ENCODE data around the gene CFAP45.

DNA sequence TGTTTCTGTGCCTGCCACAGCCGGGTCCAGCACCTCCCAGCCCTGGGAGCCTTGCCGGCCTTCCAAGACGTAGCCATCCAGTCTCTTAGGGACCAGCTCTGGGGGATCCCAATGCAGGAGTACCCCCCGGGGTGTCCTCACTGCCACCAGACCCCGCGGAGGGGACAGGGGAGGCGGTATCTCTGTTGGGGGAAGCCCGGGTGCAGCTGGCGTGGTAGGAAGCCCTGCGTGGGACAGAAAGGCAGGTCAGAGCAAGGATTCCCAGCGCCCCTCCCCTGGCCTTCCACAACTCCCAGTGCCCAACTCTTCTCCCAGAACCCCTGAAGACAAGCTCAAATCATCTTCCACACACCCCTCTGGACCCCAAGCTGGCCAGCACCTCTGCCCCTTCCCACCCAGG lies 30.3 kb upstream of the CFAP45 start:
- TF ChIP-seq TCF12 (IDR thresholded peaks at IDR 0.05) = no peak
- TF ChIP-seq CTCF (IDR thresholded peaks at IDR 0.05) = no peak
- no peak for TF ChIP-seq FOSL2 (IDR thresholded peaks at IDR 0.05; ENCODE audit: borderline replicate concordance, low read depth)
- no peak for TF ChIP-seq POLR2AphosphoS5 (IDR thresholded peaks at IDR 0.05; ENCODE audit: low read depth, low read length)
- TF ChIP-seq TAF1 (IDR thresholded peaks at IDR 0.05; ENCODE audit: borderline replicate concordance, low read depth, low read length) = no peak
- no peak for TF ChIP-seq EZH2phosphoT487 (IDR thresholded peaks at IDR 0.05; ENCODE audit: borderline replicate concordance, low read depth)
- no peak for TF ChIP-seq SMC3 (IDR thresholded peaks at IDR 0.05; ENCODE audit: low read depth, low read length)
- no peak for TF ChIP-seq ZBTB33 (IDR thresholded peaks at IDR 0.05; ENCODE audit: borderline replicate concordance, low read depth)
- TF ChIP-seq, protein P1, sequence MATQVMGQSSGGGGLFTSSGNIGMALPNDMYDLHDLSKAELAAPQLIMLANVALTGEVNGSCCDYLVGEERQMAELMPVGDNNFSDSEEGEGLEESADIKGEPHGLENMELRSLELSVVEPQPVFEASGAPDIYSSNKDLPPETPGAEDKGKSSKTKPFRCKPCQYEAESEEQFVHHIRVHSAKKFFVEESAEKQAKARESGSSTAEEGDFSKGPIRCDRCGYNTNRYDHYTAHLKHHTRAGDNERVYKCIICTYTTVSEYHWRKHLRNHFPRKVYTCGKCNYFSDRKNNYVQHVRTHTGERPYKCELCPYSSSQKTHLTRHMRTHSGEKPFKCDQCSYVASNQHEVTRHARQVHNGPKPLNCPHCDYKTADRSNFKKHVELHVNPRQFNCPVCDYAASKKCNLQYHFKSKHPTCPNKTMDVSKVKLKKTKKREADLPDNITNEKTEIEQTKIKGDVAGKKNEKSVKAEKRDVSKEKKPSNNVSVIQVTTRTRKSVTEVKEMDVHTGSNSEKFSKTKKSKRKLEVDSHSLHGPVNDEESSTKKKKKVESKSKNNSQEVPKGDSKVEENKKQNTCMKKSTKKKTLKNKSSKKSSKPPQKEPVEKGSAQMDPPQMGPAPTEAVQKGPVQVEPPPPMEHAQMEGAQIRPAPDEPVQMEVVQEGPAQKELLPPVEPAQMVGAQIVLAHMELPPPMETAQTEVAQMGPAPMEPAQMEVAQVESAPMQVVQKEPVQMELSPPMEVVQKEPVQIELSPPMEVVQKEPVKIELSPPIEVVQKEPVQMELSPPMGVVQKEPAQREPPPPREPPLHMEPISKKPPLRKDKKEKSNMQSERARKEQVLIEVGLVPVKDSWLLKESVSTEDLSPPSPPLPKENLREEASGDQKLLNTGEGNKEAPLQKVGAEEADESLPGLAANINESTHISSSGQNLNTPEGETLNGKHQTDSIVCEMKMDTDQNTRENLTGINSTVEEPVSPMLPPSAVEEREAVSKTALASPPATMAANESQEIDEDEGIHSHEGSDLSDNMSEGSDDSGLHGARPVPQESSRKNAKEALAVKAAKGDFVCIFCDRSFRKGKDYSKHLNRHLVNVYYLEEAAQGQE (IDR thresholded peaks at IDR 0.05; ENCODE audit: low read depth, low read length) = no peak

Measured in SK-N-SH (cell line).